GM18511 (cell line): Measurements from ENCODE around the gene NKAPD1.

Experiments
- ATAC-seq: cut with Tn5 transposase; IDR thresholded peaks from one replicate; pipeline ENCODE4 v1.9.1; 2021; ENCODE audit warnings: mild to moderate bottlenecking, moderate library complexity; ENCODE audit not compliant: unreplicated experiment

Gene NKAPD1

GRCh38 chr11:112134473-112134872 is 60.4 kb downstream of the NKAPD1 start:
- no peak for ATAC-seq
